AG20443 (cell line): ENCODE measurements around the gene TRA2A.
A peak's percentile ranks its signal among the peaks of the same experiment; 100 is the strongest.

ENCODE experiments used
- DNase-seq: peaks from one replicate; pipeline ENCODE4 v3.0.0; 2012; ENCODE audit warnings: low spot score, mixed read lengths

The TRA2A gene

GRCh38 chr7:23470330-23471105 lies 61.3 kb downstream of the TRA2A start, which contains the start of gene IGF2BP3:
IGF2BP3 (minus strand) TSS chr7:23470491; CDS start chr7:23470110, 381 bp downstream.
- DNase-seq = no peak

- DNase-seq = no peak
Observed at GRCh38 chr7:23469961-23470250, 61.9 kb downstream of the TRA2A start.

GRCh38 chr7:23469150-23469960 lies 62.4 kb downstream of the TRA2A start:
- DNase-seq = no peak

GRCh38 chr7:23468526-23469149 lies 63.1 kb downstream of the TRA2A start:
- DNase-seq = no peak

GRCh38 chr7:23467806-23468525 lies 63.8 kb downstream of the TRA2A start:
- no peak for DNase-seq

GRCh38 chr7:23467291-23467805 lies 64.4 kb downstream of the TRA2A start:
- DNase-seq = no peak

- DNase-seq = peak; percentile 40
Observed at GRCh38 chr7:23462846-23463245, 68.9 kb downstream of the TRA2A start.

GRCh38 chr7:23458044-23458443 lies 73.7 kb downstream of the TRA2A start:
- DNase-seq = no peak

- no peak for DNase-seq
Observed at GRCh38 chr7:23456093-23456492, 75.7 kb downstream of the TRA2A start.

- DNase-seq = no peak
Observed at GRCh38 chr7:23454881-23455526, 76.8 kb downstream of the TRA2A start.
